Psoas muscle (tissue), 8 donors: ENCODE data around the gene ATOH7. TPM values are rescaled to one million over a fixed set of nuclear protein-coding genes. Genes with fewer than 3 reads are reported as not detected.

ENCODE experiments used
- ATAC-seq, 4 donors: fragments of 200-7000 bp; cut with Tn5 transposase; one replicate each; pipeline ENCODE4 v1.9.1; 2020; ENCODE audit warnings: moderate library complexity in 3 of 4, mild to moderate bottlenecking in 2 of 4
- DNase-seq, 2 donors: peaks; one replicate each; pipeline ENCODE4 v3.0.0-alpha.2; 2020
- H3K27ac ChIP-seq: fragments of 200-600 bp; one replicate; pipeline ENCODE4 v1.8.0; 2022
- H3K27me3 ChIP-seq, 3 donors: fragments of 200-600 bp in 1 of 3; one replicate each; pipeline versions ENCODE4 v1.6.1 to v1.8.0; 2013 to 2022; ENCODE audit warnings: low read length in 2 of 3, mild to moderate bottlenecking in 2 of 3, moderate library complexity in 1 of 3; ENCODE audit not compliant: insufficient read depth in 3 of 3
- H3K36me3 ChIP-seq, 2 donors: fragments of 200-600 bp in 1 of 2; one replicate each; pipeline versions ENCODE4 v1.6.1 to v1.8.0; 2013 to 2022; ENCODE audit warnings: low read depth in 1 of 2, mild to moderate bottlenecking in 1 of 2, moderate library complexity in 1 of 2; ENCODE audit not compliant: insufficient read depth in 1 of 2
- H3K4me1 ChIP-seq: fragments of 200-600 bp; one replicate; pipeline ENCODE4 v1.8.0; 2022
- H3K4me3 ChIP-seq: fragments of 200-600 bp; one replicate; pipeline ENCODE4 v1.8.0; 2022; ENCODE audit warnings: mild to moderate bottlenecking
- H3K9me3 ChIP-seq: fragments of 200-600 bp; one replicate; pipeline ENCODE4 v1.8.0; 2022
- CTCF ChIP-seq: fragments of 200-600 bp; IDR thresholded peaks from one replicate; pipeline ENCODE4 v1.8.0; 2022; ENCODE audit warnings: antibody characterized with exemption
- WGBS, 3 donors: extraction: QIAGEN DNeasy Blood & Tissue Kit; methylation state at CpG; one replicate each; pipeline versions ENCODE4 v1.1.6 to v1.1.7; 2013; 5-methylcytosine and 5-hydroxymethylcytosine counted together
- intact Hi-C, 2 donors: fragments of 100-400 bp; cut with DNase I; formaldehyde crosslinking; loops; one replicate each; pipeline versions ENCODE4 v1.11.0 to v1.14.2; 2022
- polyA plus RNA-seq, 3 donors: library from polyadenylated mRNA; stranded (reverse); fragments of 200-250 nt; gene quantifications; one replicate each; pipeline ENCODE4 v1.2.3, GENCODE V29; 2013
- total RNA-seq, 4 donors: library from RNA; stranded (reverse); fragmentation: NEBNext Ultra II Directional in 2 of 4; extraction: Animal tissue kit (Norgen Biotek cat#: 25700) in 2 of 4; gene quantifications; one replicate each; pipeline versions ENCODE4 v1.2.1 to v1.2.4, GENCODE V29; 2021 to 2023
- donor health status: healthy with polysubstance abuse.
- donor health status: DM: no; HTN: no; CAD: no; lungs with moderate emphysema.
- donor health status: Bipolar disorder and iron deficiency.
- donor health status: healthy.
- donor health status: DM: yes; HTN: yes; CAD: no.
- donor health status: DM: no; HTN: no; CAD: no.
- donor health status: DM: no; HTN: no; CAD: no.
- donor health status: DM: yes; HTN: yes; CAD: no.

ATOH7 gene
- total and polyA plus RNA-seq, 7 donors: 0.17 TPM; not detected in 6

GRCh38 chr10:68239069-68239468 lies 7.2 kb upstream of the ATOH7 start:
- intact Hi-C loops: loop anchor here in 1 of 2 donors (5.0 kb wide), 1 partner anchor 88 kb away; no protein-coding TSS in a partner anchor
- ATAC-seq: no peak
- no peaks in the 10 kb centered on the region for H3K9me3 ChIP-seq
- no peak for DNase-seq
- H3K27ac ChIP-seq: no peak overlapping the region
- no peaks in the 10 kb centered on the region for H3K4me1 ChIP-seq
- H3K36me3 ChIP-seq: no peaks in the 10 kb centered on the region
- no peaks in the 10 kb centered on the region for H3K27me3 ChIP-seq
- no peak for TF ChIP-seq CTCF
- H3K4me3 ChIP-seq: no peak overlapping the region
- 91 to 94% (median 92%) methylated on average over 5 of the region's 5 CpGs for WGBS, 3 donors

GRCh38 chr10:68238371-68238770 lies 6.5 kb upstream of the ATOH7 start:
- H3K36me3 ChIP-seq: no peaks in the 10 kb centered on the region
- H3K27ac ChIP-seq: no peak overlapping the region
- WGBS, 3 donors: 84 to 93% (median 90%) methylated on average over 6 of the region's 6 CpGs
- no peak for TF ChIP-seq CTCF
- no peaks in the 10 kb centered on the region for H3K9me3 ChIP-seq
- no peaks in the 10 kb centered on the region for H3K27me3 ChIP-seq
- ATAC-seq (no peak), DNase-seq (no peak)
- H3K4me3 ChIP-seq: no peak overlapping the region
- no peaks in the 10 kb centered on the region for H3K4me1 ChIP-seq
- intact Hi-C loops: loop anchor here in 1 of 2 donors (5.0 kb wide), 1 partner anchor 89 kb away; no protein-coding TSS in a partner anchor

- no peaks in the 10 kb centered on the region for H3K4me1 ChIP-seq
- H3K27me3 ChIP-seq: no peaks in the 10 kb centered on the region
- TF ChIP-seq CTCF: no peak
- no peaks in the 10 kb centered on the region for H3K9me3 ChIP-seq
- no peaks in the 10 kb centered on the region for H3K36me3 ChIP-seq
- no peak overlapping the region for H3K27ac ChIP-seq
- ATAC-seq (no peak), DNase-seq (no peak)
- H3K4me3 ChIP-seq: no peak overlapping the region
- intact Hi-C loops: loop anchor here in 1 of 2 donors (5.0 kb wide), 1 partner anchor 90 kb away; no protein-coding TSS in a partner anchor
- WGBS, 3 donors: 91 to 94% (median 92%) methylated on average over 3 of the region's 3 CpGs
Observed at GRCh38 chr10:68237173-68237572, 5.3 kb upstream of the ATOH7 start.

- Histone ChIP-seq H3K4me1 (peaks cover 3% of the 10 kb centered on the region), H3K4me3 (no peak overlapping the region), H3K27ac (no peak overlapping the region), H3K36me3 (no peaks in the 10 kb centered on the region), H3K27me3 (no peaks in the 10 kb centered on the region), H3K9me3 (no peaks in the 10 kb centered on the region)
- DNase-seq: no peak
- ATAC-seq: no peak
- intact Hi-C loops: loop anchor here in 1 of 2 donors (5.0 kb wide), 1 partner anchor 92 kb away; no protein-coding TSS in a partner anchor
- TF ChIP-seq CTCF: no peak
Observed at GRCh38 chr10:68235581-68235980, 3.7 kb upstream of the ATOH7 start.

- H3K36me3 ChIP-seq: no peaks in the 10 kb centered on the region
- H3K9me3 ChIP-seq: no peaks in the 10 kb centered on the region
- H3K4me1 ChIP-seq: peaks cover 3% of the 10 kb centered on the region
- no peaks in the 10 kb centered on the region for H3K27me3 ChIP-seq
- intact Hi-C loops: loop anchor here in 1 of 2 donors (5.0 kb wide), 1 partner anchor 92 kb away; no protein-coding TSS in a partner anchor
- DNase-seq: no peak
- no peak for TF ChIP-seq CTCF
- ATAC-seq: no peak
- 77 to 84% (median 84%) methylated on average over 2 of the region's 2 CpGs for WGBS, 3 donors
- no peak overlapping the region for H3K27ac ChIP-seq
- H3K4me3 ChIP-seq: no peak overlapping the region
Observed at GRCh38 chr10:68235111-68235510, 3.2 kb upstream of the ATOH7 start.
